ENCODE measurements around the gene ALMS1. TPM values are rescaled to one million over a fixed set of nuclear protein-coding genes. Genes with fewer than 3 reads are reported as not detected.

The ALMS1 gene
- polyA plus RNA-seq, 1 of the 3 experiments (the other 2 are of a cell fraction): 7.0 TPM

DNA sequence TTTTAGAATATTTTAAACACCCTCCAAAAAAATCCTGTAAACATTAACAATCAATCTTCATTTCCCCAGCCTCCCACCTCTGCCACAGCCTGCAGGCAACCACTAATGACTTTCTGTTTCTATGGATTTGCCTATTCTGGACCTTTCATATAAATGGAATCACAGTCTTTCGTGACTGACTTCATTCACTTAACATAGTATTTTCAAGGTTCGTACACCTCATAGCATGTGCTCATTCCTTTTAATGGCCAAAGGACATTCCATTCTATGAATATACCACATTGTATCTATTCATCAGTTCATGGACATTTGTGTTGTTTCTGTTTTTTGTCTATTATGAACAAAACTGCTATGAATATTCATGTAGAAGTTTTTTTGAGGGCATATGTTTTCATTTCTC lies 208.0 kb downstream of the ALMS1 start:
- POLR2A ChIA-PET: no interaction called here
- Histone ChIP-seq H3K9me2 (no peaks in the 10 kb centered on the region), H3K9ac (no peak overlapping the region), H3K9me3 (no peaks in the 10 kb centered on the region), H3K27me3 (ENCODE audit: insufficient read depth) (no peaks in the 10 kb centered on the region), H3K79me2 (ENCODE audit: insufficient read depth) (no peaks in the 10 kb centered on the region), H3K4me1 (ENCODE audit: control insufficient read depth in 1 of 2, insufficient read depth in 2 of 2, low read depth in 1 of 2, low read length in 1 of 2) (no peaks in the 10 kb centered on the region; a peak in 1 of 4 replicates), H3K36me3 (replicated peaks in 1 of 2; ENCODE audit: control insufficient read depth in 1 of 2, insufficient read depth in 2 of 2, low read length in 1 of 2) (peaks cover 0 to 6% of the 10 kb centered on the region in 2 experiments), H4K20me1 (ENCODE audit: insufficient read depth) (no peaks in the 10 kb centered on the region), H3K27ac (ENCODE audit: low read depth in 2 of 2, low read length in 1 of 2) (no peak overlapping the region), H3K4me2 (no peak overlapping the region), H3K4me3 (ENCODE audit: low read depth in 2 of 2, low read length in 1 of 2) (no peak overlapping the region), H2AFZ (ENCODE audit: low read depth) (no peak overlapping the region), H3F3A (replicated peaks; ENCODE audit: insufficient read depth) (no peaks in the 10 kb centered on the region)
- TF ChIP-seq, protein P1, sequence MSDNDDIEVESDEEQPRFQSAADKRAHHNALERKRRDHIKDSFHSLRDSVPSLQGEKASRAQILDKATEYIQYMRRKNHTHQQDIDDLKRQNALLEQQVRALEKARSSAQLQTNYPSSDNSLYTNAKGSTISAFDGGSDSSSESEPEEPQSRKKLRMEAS (IDR thresholded peaks at IDR 0.05; ENCODE audit: low read depth): no peak
- TF ChIP-seq IRF3 (IDR thresholded peaks at IDR 0.05; ENCODE audit: low read depth, low read length) (no peak), SMC3 (IDR thresholded peaks at IDR 0.05; ENCODE audit: low read depth, low read length) (no peak), TEAD4 (IDR thresholded peaks at IDR 0.05; ENCODE audit: borderline replicate concordance, insufficient read depth) (no peak), EZH2phosphoT487 (IDR thresholded peaks at IDR 0.05; ENCODE audit: borderline replicate concordance, low read depth) (no peak), YY1 (IDR thresholded peaks at IDR 0.05; ENCODE audit: low read depth) (no peak), SIN3A (IDR thresholded peaks at IDR 0.05; ENCODE audit: borderline replicate concordance, low read depth, low read length) (no peak), NFIC (IDR thresholded peaks at IDR 0.05; ENCODE audit: borderline replicate concordance) (no peak), EP300 (IDR thresholded peaks at IDR 0.05; ENCODE audit: borderline replicate concordance in 1 of 2, low read depth in 1 of 2, low read length in 1 of 2) (no peak), TAF1 (IDR thresholded peaks at IDR 0.05; ENCODE audit: borderline replicate concordance, low read depth, low read length) (no peak)
- TF ChIP-seq, protein P2, sequence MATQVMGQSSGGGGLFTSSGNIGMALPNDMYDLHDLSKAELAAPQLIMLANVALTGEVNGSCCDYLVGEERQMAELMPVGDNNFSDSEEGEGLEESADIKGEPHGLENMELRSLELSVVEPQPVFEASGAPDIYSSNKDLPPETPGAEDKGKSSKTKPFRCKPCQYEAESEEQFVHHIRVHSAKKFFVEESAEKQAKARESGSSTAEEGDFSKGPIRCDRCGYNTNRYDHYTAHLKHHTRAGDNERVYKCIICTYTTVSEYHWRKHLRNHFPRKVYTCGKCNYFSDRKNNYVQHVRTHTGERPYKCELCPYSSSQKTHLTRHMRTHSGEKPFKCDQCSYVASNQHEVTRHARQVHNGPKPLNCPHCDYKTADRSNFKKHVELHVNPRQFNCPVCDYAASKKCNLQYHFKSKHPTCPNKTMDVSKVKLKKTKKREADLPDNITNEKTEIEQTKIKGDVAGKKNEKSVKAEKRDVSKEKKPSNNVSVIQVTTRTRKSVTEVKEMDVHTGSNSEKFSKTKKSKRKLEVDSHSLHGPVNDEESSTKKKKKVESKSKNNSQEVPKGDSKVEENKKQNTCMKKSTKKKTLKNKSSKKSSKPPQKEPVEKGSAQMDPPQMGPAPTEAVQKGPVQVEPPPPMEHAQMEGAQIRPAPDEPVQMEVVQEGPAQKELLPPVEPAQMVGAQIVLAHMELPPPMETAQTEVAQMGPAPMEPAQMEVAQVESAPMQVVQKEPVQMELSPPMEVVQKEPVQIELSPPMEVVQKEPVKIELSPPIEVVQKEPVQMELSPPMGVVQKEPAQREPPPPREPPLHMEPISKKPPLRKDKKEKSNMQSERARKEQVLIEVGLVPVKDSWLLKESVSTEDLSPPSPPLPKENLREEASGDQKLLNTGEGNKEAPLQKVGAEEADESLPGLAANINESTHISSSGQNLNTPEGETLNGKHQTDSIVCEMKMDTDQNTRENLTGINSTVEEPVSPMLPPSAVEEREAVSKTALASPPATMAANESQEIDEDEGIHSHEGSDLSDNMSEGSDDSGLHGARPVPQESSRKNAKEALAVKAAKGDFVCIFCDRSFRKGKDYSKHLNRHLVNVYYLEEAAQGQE (IDR thresholded peaks at IDR 0.05; ENCODE audit: low read depth, low read length): no peak
- 98% methylated on average over 2 of the region's 2 CpGs for WGBS (ENCODE audit: low lambda C conversion rate)
- CTCF ChIA-PET: no interaction called here
- DNase-seq: no peak

DNA sequence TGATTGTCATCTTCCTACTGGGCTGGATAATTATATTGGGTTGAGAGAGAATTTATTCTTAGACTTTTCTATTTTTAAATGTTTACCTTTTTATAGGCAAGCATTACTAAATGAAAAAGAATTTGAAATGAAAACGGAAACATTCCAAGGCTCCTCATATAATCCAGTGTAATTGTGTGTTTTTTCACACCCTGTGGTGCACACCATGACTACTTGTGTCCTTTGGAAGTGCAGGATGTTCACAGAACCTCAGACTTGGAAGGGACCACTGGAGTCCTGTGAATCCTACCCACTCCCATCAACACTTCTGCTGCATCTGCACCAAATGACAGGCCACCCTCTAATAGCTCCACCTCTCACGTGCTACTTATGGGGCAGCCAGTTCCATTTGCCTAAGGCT lies 208.6 kb downstream of the ALMS1 start:
- no peak overlapping the region for H2AFZ ChIP-seq (ENCODE audit: low read depth)
- peaks cover 0 to 6% of the 10 kb centered on the region in 2 experiments for H3K36me3 ChIP-seq (replicated peaks in 1 of 2; ENCODE audit: control insufficient read depth in 1 of 2, insufficient read depth in 2 of 2, low read length in 1 of 2)
- ChIA-PET POLR2A (no interaction called here), CTCF (no interaction called here)
- WGBS (ENCODE audit: low lambda C conversion rate): 93% methylated on average over 2 of the region's 2 CpGs
- H3K9ac ChIP-seq: no peak overlapping the region
- DNase-seq: no peak
- no peak overlapping the region for H3K4me2 ChIP-seq
- no peaks in the 10 kb centered on the region for H3K9me3 ChIP-seq
- no peak overlapping the region for H3K27ac ChIP-seq (ENCODE audit: low read depth in 2 of 2, low read length in 1 of 2)
- H3K27me3 ChIP-seq (ENCODE audit: insufficient read depth): no peaks in the 10 kb centered on the region
- H3K4me3 ChIP-seq (ENCODE audit: low read depth in 2 of 2, low read length in 1 of 2): no peak overlapping the region
- H3F3A ChIP-seq (replicated peaks; ENCODE audit: insufficient read depth): no peaks in the 10 kb centered on the region
- no peaks in the 10 kb centered on the region for H3K9me2 ChIP-seq
- no peaks in the 10 kb centered on the region for H4K20me1 ChIP-seq (ENCODE audit: insufficient read depth)
- no peaks in the 10 kb centered on the region for H3K79me2 ChIP-seq (ENCODE audit: insufficient read depth)
- H3K4me1 ChIP-seq (ENCODE audit: control insufficient read depth in 1 of 2, insufficient read depth in 2 of 2, low read depth in 1 of 2, low read length in 1 of 2): no peaks in the 10 kb centered on the region
- TF ChIP-seq GABPA (IDR thresholded peaks at IDR 0.05; ENCODE audit: low read depth) (no peak), ZBTB33 (IDR thresholded peaks at IDR 0.05; ENCODE audit: borderline replicate concordance, low read depth) (no peak), JUND (IDR thresholded peaks at IDR 0.05) (no peak), NRF1 (IDR thresholded peaks at IDR 0.05; ENCODE audit: low read depth, low read length) (no peak), YY1 (IDR thresholded peaks at IDR 0.05; ENCODE audit: low read depth) (no peak), TEAD4 (IDR thresholded peaks at IDR 0.05; ENCODE audit: borderline replicate concordance, insufficient read depth) (no peak), GATA2 (CRISPR knock-in tag; IDR thresholded peaks at IDR 0.05) (no peak)
- TF ChIP-seq, protein P2 (IDR thresholded peaks at IDR 0.05; ENCODE audit: low read depth, low read length): no peak
- TF ChIP-seq, protein P1 (IDR thresholded peaks at IDR 0.05; ENCODE audit: low read depth): no peak
